ENCODE data around the gene HDAC5.

GRCh38 chr17:44059101-44059892 is 64.1 kb downstream of the HDAC5 start:
- TF ChIP-seq TAF1 (IDR thresholded peaks at IDR 0.05; ENCODE audit: borderline replicate concordance, insufficient read depth, low read length) (no peak), REST (IDR thresholded peaks at IDR 0.05; ENCODE audit: insufficient read depth in 1 of 2, low read depth in 2 of 2, low read length in 2 of 2) (no peak), POLR2AphosphoS5 (IDR thresholded peaks at IDR 0.05; ENCODE audit: low read depth, low read length) (no peak)
